ENCODE data around the gene CABP7. TPM values are rescaled to one million over a fixed set of nuclear protein-coding genes. Genes with fewer than 3 reads are reported as not detected.
A peak's percentile ranks its signal among the peaks of the same experiment; 100 is the strongest.

The CABP7 gene
- total RNA-seq, 1 experiment from 2014 or later = not detected

GRCh38 chr22:29773233-29773632 is 53.4 kb downstream of the CABP7 start:
- peak; percentile 49 for DNase-seq
- Histone ChIP-seq H3K4me3 (no peak overlapping the region), H3K36me3 (peaks cover 35% of the 10 kb centered on the region), H3K9me3 (no peaks in the 10 kb centered on the region), H3K27me3 (no peaks in the 10 kb centered on the region)

GRCh38 chr22:29780220-29780619 is 60.4 kb downstream of the CABP7 start:
- no peaks in the 10 kb centered on the region for H3K27me3 ChIP-seq
- no peaks in the 10 kb centered on the region for H3K36me3 ChIP-seq
- DNase-seq = no peak
- H3K4me3 ChIP-seq = no peak overlapping the region
- no peaks in the 10 kb centered on the region for H3K9me3 ChIP-seq

- peak; percentile 78 for DNase-seq
- H3K4me3 ChIP-seq = no peak overlapping the region
- H3K9me3 ChIP-seq = no peaks in the 10 kb centered on the region
- no peaks in the 10 kb centered on the region for H3K27me3 ChIP-seq
- no peaks in the 10 kb centered on the region for H3K36me3 ChIP-seq
Observed at GRCh38 chr22:29780748-29781676, 61.2 kb downstream of the CABP7 start.

Other genes with a start within 250 kb of the CABP7 start
- gene NEFH, start 239.8 kb upstream of the CABP7 start, total RNA-seq (2014; rRNA removed; shearing (Covaris generic); ENCODE audit: low replicate concordance) = not detected in 2 replicates
- gene THOC5, start 166.2 kb upstream of the CABP7 start, total RNA-seq (2014; rRNA removed; shearing (Covaris generic); ENCODE audit: low replicate concordance) = 49.7 and 73.2 TPM in 2 replicates
- gene NIPSNAP1, start 138.9 kb upstream of the CABP7 start, total RNA-seq (2014; rRNA removed; shearing (Covaris generic); ENCODE audit: low replicate concordance) = 49.0 and 57.0 TPM in 2 replicates
- 134 and 159 TPM in 2 replicates for gene NF2, start 116.4 kb upstream of the CABP7 start, total RNA-seq (2014; rRNA removed; shearing (Covaris generic); ENCODE audit: low replicate concordance)
- 33.2 and 38.9 TPM in 2 replicates for gene ZMAT5, start 47.0 kb downstream of the CABP7 start, total RNA-seq (2014; rRNA removed; shearing (Covaris generic); ENCODE audit: low replicate concordance)
- gene UQCR10, start 47.4 kb downstream of the CABP7 start, total RNA-seq (2014; rRNA removed; shearing (Covaris generic); ENCODE audit: low replicate concordance) = 46.4 and 71.1 TPM in 2 replicates
- gene ASCC2, start 118.3 kb downstream of the CABP7 start, total RNA-seq (2014; rRNA removed; shearing (Covaris generic); ENCODE audit: low replicate concordance) = 36.2 and 37.8 TPM in 2 replicates
- gene MTMR3, start 163.2 kb downstream of the CABP7 start, total RNA-seq (2014; rRNA removed; shearing (Covaris generic); ENCODE audit: low replicate concordance) = 9.1 and 12.9 TPM in 2 replicates

Measured in MG63 (cell line).